IPS DF 6.9 (cell line): ENCODE results near the gene IL12B.

ENCODE experiments used
- DNase-seq: peaks from one replicate; pipeline ENCODE4 v3.0.0-alpha.2; 2013; ENCODE audit warnings: low read depth, low spot score
- H3K27ac ChIP-seq: one replicate; pipeline ENCODE4 v1.5.1; 2013; ENCODE audit warnings: low read length, control low read depth
- H3K27me3 ChIP-seq: 2 replicates; pipeline ENCODE4 v1.6.1; 2013; ENCODE audit warnings: mild to moderate bottlenecking, low read length; ENCODE audit not compliant: control insufficient read depth, insufficient read depth
- H3K36me3 ChIP-seq: 2 replicates; pipeline ENCODE4 v1.6.1; 2013; ENCODE audit warnings: low read length; ENCODE audit not compliant: control insufficient read depth, insufficient read depth
- H3K4me1 ChIP-seq: 2 replicates; pipeline ENCODE4 v1.6.1; 2013; ENCODE audit warnings: low read length; ENCODE audit not compliant: control insufficient read depth, insufficient read depth
- H3K4me3 ChIP-seq: 2 replicates; pipeline ENCODE4 v1.5.1; 2013; ENCODE audit warnings: mild to moderate bottlenecking, low read length
- H3K9me3 ChIP-seq: 2 replicates; pipeline ENCODE4 v1.6.1; 2013; ENCODE audit warnings: low read length, inconsistent platforms; ENCODE audit not compliant: control insufficient read depth, insufficient read depth
- WGBS: extraction: QIAGEN DNeasy Blood & Tissue Kit; methylation state at CpG from one replicate; pipeline ENCODE4 v1.1.7; 2013; ENCODE audit warnings: mixed read lengths, missing lambda C conversion rate; ENCODE audit not compliant: insufficient read length, insufficient coverage; 5-methylcytosine and 5-hydroxymethylcytosine counted together

The IL12B gene

DNA sequence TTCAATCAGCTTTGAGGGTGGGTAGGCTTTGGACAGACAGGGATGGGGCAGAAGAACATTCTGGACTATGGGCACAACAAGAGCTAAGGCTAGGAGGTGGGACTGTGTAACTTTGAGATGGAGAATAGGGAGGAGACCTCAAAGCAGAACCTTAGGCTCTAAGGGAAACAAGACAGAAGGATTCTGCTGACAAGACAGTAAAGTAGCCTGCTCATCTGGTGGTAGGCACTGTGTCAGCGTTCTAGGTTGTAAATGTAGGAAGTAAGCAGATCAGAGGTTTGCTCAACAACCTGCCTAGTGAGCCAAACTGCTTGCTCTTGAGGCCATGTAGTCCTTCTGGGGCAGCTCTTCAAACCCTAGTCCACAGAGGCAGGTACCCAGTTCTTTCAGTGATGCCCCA, 15.0 kb upstream of the IL12B start:
- Histone ChIP-seq H3K27ac (no peak overlapping the region), H3K4me3 (no peak overlapping the region), H3K27me3 (no peaks in the 10 kb centered on the region), H3K36me3 (no peaks in the 10 kb centered on the region), H3K4me1 (no peaks in the 10 kb centered on the region), H3K9me3 (no peaks in the 10 kb centered on the region; the same call in 1 of the 2 replicates)
- no peak for DNase-seq
- no CpG with 5 or more reads among the region's 1 CpG for WGBS

DNA sequence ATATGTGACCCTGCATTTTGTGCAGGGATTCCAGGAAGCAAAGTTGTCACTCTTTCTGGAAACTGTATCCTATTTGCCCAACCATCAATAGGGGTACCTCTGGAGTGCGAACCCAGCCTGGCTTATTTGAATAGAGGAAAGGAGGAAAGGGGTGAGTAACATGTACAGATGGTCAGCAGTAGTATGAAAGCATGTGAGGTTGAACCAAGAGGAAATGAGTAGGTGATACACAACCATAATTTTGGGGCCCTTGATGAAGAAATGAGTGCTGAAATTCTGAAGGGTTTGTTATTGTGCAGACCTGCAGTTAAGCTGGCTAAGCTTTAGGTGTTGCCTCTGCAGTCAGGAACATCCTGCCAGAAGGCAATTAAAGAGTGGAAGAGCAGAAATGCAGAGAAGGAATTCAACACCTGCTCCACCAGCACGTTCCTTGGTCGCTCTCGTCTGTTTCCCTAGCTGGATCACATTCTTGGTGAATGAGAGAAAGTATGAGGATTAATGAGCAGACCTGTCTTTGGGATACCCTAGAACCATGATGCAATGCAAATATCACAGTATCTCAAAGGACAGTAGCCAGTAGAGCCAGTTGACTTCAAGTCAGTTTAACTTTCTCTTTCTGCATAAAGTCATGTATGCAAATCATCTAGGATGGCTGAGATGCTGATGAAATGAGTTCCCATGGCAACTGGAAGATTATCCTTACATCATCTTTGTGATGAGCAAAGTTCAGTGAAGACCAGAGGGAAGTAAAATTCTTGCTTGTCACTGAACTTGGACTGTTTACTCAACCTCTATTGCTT, 13.2 kb upstream of the IL12B start:
- H3K4me1 ChIP-seq: no peaks in the 10 kb centered on the region
- H3K9me3 ChIP-seq: no peaks in the 10 kb centered on the region; the same call in 1 of the 2 replicates
- H3K27me3 ChIP-seq: no peaks in the 10 kb centered on the region
- no peak overlapping the region for H3K4me3 ChIP-seq
- no CpG with 5 or more reads among the region's 4 CpGs for WGBS
- DNase-seq: no peak
- H3K27ac ChIP-seq: no peak overlapping the region
- H3K36me3 ChIP-seq: no peaks in the 10 kb centered on the region

DNA sequence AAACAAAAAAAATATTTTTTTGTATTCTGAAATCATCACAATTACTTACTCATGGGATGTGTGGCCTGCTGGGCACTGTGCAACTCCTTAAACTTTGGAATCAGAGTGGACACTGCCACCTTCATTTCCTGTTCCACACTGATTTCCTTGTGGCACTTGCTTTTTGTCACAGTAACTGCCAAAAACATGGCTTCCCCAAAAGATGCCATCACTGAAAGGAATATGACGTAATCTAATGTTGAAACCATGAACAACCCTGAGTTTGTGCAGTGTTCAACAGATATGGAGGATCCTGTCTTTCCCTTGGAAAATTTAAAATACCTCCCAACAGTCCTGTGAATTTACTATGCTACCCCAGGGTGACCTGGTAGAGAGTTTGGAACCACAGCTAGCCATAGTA, 12.6 kb upstream of the IL12B start:
- Histone ChIP-seq H3K27me3 (no peaks in the 10 kb centered on the region), H3K36me3 (no peaks in the 10 kb centered on the region), H3K4me3 (no peak overlapping the region), H3K4me1 (no peaks in the 10 kb centered on the region), H3K27ac (no peak overlapping the region), H3K9me3 (no peaks in the 10 kb centered on the region; the same call in 1 of the 2 replicates)
- no peak for DNase-seq
- WGBS: no CpG with 5 or more reads among the region's 1 CpG

DNA sequence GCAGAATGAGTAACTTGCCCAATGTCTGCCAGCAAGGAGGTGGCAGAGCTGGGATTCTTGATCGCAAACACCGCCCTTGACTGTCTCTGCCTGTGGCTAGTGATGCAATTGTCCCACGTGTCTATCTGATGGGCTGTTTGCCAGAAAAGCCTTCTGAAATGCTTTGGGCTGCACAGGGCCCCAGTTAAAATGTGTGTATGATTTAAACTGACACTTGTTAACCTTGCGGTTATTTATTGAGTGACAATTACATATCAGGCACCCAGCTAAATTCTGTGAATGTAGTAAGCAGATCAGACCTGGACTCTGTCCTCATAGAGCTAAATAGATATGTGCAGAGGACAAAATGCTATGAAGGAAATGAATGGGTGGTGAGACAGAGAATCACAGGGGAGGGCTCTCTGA, 11.6 kb upstream of the IL12B start:
- H3K36me3 ChIP-seq: no peaks in the 10 kb centered on the region
- no peaks in the 10 kb centered on the region for H3K4me1 ChIP-seq
- H3K27me3 ChIP-seq: no peaks in the 10 kb centered on the region
- WGBS: no CpG with 5 or more reads among the region's 4 CpGs
- no peaks in the 10 kb centered on the region; the same call in 1 of the 2 replicates for H3K9me3 ChIP-seq
- H3K27ac ChIP-seq: no peak overlapping the region
- no peak overlapping the region for H3K4me3 ChIP-seq
- no peak for DNase-seq

DNA sequence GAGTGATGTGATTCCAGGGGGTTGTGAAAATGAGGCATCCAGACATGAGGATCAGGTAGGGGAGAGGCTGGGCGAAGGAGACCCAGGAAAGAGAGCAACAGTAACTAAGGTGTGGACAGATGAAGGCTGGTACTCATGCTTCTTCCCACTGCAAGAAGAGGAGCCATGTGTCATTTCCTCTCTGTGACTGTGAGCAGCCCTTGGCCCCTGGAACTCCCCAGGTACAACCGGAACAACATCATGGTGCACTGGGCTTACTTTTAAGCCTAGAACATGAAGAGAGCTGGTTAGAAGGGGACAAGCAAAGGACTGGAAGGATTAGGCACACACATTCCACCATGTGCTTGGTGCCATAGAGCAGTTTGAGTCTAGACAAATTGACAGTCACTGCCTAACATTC, 10.9 kb upstream of the IL12B start:
- no CpG with 5 or more reads among the region's 2 CpGs for WGBS
- Histone ChIP-seq H3K27me3 (no peaks in the 10 kb centered on the region), H3K4me3 (no peak overlapping the region), H3K4me1 (no peaks in the 10 kb centered on the region), H3K9me3 (no peaks in the 10 kb centered on the region; the same call in 1 of the 2 replicates), H3K27ac (no peak overlapping the region), H3K36me3 (no peaks in the 10 kb centered on the region)
- DNase-seq: no peak

DNA sequence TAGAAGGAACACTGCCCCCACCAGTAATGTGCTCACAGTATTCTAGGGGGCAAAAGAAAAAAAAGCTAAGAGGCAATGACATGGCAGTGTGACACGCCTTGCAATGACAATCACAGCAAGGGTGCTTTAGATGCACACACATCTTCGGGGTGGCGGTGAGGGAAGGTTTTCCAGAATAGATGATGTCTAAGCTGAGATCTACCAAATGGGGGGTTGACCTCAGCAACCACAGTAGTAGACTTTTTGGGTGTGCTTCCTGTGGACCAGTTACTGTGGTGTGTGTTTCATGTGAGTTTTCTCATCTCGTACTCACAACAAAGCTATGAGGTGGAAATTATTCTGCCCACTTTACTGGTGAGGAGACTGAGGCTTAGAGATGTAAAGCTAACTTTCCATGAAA, 10.2 kb upstream of the IL12B start:
- no peaks in the 10 kb centered on the region for H3K27me3 ChIP-seq
- H3K9me3 ChIP-seq: no peaks in the 10 kb centered on the region; the same call in 1 of the 2 replicates
- no peaks in the 10 kb centered on the region for H3K36me3 ChIP-seq
- no peak overlapping the region for H3K4me3 ChIP-seq
- no peak for DNase-seq
- no peak overlapping the region for H3K27ac ChIP-seq
- no CpG with 5 or more reads among the region's 4 CpGs for WGBS
- H3K4me1 ChIP-seq: no peaks in the 10 kb centered on the region

DNA sequence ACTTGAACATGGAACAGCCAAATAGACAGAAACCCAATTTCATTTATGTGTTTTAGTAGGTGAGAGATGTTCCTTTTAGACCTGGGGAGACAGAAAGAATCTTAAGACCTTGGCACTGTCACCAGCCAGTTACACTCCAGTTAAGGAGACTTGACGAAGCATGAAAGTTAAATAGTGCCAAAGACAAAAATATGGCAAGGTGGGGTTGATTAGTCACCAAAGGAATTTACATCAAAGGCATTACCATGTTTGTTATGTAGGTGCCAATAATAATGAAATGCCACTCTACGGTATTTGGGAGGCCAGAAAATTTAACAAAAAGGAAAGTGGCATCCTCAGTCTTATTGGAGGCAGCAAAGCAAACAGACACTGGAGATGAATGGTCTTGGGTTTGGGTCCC, 9.2 kb upstream of the IL12B start:
- H3K4me3 ChIP-seq: no peak overlapping the region
- no peak for DNase-seq
- no peaks in the 10 kb centered on the region for H3K36me3 ChIP-seq
- no peaks in the 10 kb centered on the region for H3K4me1 ChIP-seq
- WGBS: no CpG with 5 or more reads among the region's 2 CpGs
- H3K27ac ChIP-seq: no peak overlapping the region
- H3K27me3 ChIP-seq: no peaks in the 10 kb centered on the region
- H3K9me3 ChIP-seq: no peaks in the 10 kb centered on the region; the same call in 1 of the 2 replicates

DNA sequence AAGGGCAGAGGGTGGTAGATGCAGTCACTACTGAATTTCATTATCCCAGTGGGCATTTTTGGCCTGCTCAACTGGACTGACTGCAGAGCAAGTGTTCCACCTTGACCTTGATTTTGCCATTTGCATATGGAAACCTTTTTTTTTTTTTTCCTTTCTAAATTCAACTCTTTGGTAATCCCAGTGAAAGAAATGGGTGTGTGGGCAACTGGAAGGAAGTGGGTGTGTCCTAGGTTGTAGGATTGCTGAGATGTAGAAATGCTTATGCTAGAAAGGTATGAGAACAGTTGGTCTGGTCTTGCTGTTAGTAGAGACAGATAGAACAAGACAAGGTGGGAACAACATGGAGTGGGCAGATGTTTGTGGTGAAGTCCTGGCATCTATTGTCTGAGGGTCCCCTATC, 7.8 kb upstream of the IL12B start:
- DNase-seq: no peak
- H3K9me3 ChIP-seq: no peaks in the 10 kb centered on the region; the same call in 1 of the 2 replicates
- no peaks in the 10 kb centered on the region for H3K4me1 ChIP-seq
- no peaks in the 10 kb centered on the region for H3K27me3 ChIP-seq
- H3K27ac ChIP-seq: no peak overlapping the region
- no peak overlapping the region for H3K4me3 ChIP-seq
- no peaks in the 10 kb centered on the region for H3K36me3 ChIP-seq

DNA sequence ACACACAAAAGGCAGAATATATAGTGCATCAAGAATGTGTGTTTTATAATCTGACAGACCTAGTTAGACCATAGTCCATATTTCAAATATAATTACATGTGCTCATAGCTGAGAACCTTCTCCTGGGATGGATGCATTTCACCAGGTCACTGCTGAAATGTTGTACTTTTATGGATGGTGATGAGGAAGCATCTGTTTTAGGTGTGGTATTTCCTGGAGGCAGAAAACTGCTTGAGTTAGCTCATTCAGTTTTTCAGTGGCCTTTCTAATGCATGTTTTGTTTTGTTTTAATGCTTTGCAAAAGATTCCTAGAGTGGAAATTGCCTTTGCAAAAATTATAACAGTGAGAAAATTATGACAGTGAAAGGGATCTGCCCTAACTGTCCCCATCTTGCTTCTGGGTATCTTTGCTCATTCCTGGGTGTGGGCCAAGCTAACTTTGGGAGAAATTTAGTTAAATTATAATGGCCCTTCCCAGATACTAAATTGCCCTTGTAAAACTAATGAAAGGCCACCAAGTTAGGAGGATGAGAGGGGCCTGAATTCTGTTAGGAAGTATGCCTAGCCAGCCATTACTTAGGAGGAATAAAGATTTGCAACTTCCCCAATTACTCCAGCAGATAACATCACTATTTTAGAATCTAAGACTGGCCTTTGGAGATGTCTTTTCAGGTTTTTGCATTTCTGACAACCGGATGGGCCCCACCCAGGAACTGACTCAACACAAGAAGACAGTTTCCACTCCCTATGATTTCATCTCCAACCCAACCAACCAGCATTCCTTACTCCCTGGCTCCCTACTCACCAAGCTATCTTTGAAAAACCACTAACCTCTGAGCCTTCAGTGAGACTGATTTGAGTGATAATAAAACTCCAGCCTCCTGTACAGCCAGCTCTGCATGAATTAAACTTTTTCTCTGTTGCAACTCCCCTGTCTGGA, 7.0 kb upstream of the IL12B start:
- no CpG with 5 or more reads among the region's 1 CpG for WGBS
- no peaks in the 10 kb centered on the region; the same call in 1 of the 2 replicates for H3K9me3 ChIP-seq
- no peak overlapping the region for H3K4me3 ChIP-seq
- H3K27me3 ChIP-seq: no peaks in the 10 kb centered on the region
- no peak for DNase-seq
- H3K27ac ChIP-seq: no peak overlapping the region
- H3K36me3 ChIP-seq: no peaks in the 10 kb centered on the region
- H3K4me1 ChIP-seq: no peaks in the 10 kb centered on the region

DNA sequence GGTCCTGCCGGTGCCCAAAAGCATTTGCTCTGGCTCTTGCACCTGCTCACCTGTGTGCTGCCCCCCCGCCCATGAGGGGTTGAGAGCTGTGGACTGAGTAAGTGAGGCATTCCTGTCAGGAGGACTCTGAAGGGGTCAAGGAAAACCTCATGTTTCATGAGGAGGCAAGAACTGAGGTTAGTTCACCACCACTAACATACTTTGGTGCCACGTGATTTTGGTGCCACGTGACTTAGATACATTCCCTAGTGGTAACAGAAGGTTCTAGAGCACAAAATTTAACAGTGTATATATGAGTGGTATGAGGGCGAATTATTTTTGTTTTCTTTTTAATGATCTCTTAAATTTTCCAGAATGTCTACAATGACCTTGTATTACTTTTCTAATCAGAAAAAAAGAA, 6.3 kb upstream of the IL12B start:
- Histone ChIP-seq H3K4me1 (no peaks in the 10 kb centered on the region), H3K27me3 (no peaks in the 10 kb centered on the region), H3K4me3 (no peak overlapping the region), H3K27ac (no peak overlapping the region), H3K36me3 (no peaks in the 10 kb centered on the region), H3K9me3 (no peaks in the 10 kb centered on the region; the same call in 1 of the 2 replicates)
- no peak for DNase-seq
- no CpG with 5 or more reads among the region's 5 CpGs for WGBS
